HG03045 (cell line): ENCODE results near the gene RGS3.
"Not testable (repeated sequence)": the region's sequence is repeated elsewhere in the genome, so short reads cannot be mapped to it uniquely, and the experiment has no call there.

Experiments used
- ATAC-seq: cut with Tn5 transposase; IDR thresholded peaks from one replicate; pipeline ENCODE4 v1.9.1; 2021; ENCODE audit warnings: mild to moderate bottlenecking, moderate library complexity; ENCODE audit not compliant: unreplicated experiment

The RGS3 gene

GRCh38 chr9:113543296-113543981 is 79.9 kb downstream of the RGS3 start:
- no peak for ATAC-seq

GRCh38 chr9:113543982-113544303 is 80.4 kb downstream of the RGS3 start:
- ATAC-seq = no peak

- ATAC-seq = no peak
Measured at GRCh38 chr9:113545068-113545467, 81.5 kb downstream of the RGS3 start.

- ATAC-seq = no peak
Measured at GRCh38 chr9:113546566-113546965, 83.0 kb downstream of the RGS3 start.

GRCh38 chr9:113547501-113547900 is 84.0 kb downstream of the RGS3 start:
- ATAC-seq = no peak

GRCh38 chr9:113548221-113549041 is 84.9 kb downstream of the RGS3 start:
- no peak for ATAC-seq

DNA sequence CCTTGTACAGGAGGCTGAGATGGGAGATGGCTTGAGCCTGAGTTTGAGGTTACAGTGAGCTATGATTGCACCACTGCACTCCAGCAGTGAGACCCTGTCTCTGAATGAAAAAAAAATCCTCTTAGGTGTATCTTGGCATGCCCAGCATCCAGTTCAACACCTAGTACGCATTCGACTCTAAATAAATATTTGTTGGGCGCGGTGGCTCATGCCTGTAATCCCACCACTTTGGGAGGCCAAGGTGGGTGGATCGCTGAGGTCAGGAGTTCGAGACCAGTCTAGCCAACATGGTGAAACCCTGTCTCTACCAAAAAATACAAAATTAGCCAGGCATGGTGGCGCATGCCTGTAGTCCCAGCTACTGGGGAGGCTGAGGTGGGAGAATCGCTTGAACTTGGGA is 86.4 kb downstream of the RGS3 start:
- not testable (repeated sequence) for ATAC-seq

- no peak for ATAC-seq
Measured at GRCh38 chr9:113556877-113557593, 93.5 kb downstream of the RGS3 start.

GRCh38 chr9:113558632-113559502 is 95.3 kb downstream of the RGS3 start:
- ATAC-seq = no peak

GRCh38 chr9:113559834-113560800 is 96.6 kb downstream of the RGS3 start:
- ATAC-seq = no peak

DNA sequence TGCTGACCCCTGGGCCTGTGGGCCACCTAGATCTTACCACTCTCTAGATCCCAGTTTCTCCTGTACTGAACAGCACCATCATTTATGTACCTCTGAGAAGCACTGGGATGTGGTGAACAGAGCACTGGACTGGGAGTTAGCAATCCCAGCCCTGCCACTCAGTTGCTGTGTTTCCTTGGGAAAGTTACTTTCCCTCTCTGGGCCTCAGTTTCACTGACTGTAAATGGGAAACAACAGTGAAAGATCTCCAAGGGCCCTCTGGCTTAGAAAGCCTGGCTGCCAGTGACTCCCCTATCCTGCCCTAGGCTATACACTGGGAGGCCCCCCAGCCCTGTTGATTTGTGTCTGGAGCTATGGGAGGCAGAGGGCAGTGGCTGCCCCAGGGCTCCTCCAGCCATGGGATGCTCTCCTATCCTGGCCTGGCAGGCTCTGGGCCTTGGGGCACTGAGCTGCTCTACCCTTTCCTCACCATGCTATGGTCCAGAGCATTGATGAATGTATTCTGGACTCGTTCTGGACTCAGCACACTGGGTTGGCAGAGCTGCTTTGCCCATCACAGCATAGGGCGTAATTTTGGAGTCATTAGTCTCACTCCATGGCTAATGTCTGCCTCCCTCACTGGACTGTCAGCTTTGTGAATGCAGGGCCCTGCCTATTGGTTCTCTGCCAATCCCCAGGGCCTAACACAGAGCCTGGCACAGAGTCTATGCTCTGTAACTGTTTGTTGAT is 99.3 kb downstream of the RGS3 start:
- no peak for ATAC-seq

DNA sequence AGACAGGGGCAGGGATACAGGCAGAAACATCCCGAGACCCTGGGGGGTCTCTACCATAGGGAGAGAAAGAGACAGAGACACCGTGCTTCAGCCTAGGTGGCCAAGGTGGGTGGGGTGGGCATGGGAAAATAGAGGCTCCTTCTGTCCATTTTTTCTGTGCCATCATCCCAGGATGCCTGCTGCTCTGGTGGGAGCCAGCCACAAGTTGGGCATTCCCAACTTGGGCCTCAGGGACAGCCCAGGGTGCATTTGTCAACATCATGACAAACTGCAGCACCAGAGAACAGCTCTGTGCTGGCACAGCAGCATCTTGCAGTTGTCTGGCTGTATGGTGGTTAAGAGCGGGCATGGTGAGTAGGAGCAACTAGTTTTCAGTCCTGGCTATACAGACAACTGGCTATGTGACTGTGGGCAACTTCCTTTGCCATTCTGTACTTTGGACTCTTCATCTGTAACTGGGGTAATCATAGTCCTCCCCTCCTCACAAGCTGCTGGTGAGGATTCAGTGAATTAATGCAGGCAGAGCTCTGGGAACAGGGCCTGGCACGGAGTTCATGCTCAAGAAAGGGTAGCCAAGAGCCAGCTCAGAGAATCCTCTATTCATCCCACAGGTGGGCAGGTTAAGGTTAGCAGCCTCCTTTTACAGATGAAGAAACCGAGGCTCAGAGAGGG is 100.4 kb downstream of the RGS3 start:
- ATAC-seq = no peak

DNA sequence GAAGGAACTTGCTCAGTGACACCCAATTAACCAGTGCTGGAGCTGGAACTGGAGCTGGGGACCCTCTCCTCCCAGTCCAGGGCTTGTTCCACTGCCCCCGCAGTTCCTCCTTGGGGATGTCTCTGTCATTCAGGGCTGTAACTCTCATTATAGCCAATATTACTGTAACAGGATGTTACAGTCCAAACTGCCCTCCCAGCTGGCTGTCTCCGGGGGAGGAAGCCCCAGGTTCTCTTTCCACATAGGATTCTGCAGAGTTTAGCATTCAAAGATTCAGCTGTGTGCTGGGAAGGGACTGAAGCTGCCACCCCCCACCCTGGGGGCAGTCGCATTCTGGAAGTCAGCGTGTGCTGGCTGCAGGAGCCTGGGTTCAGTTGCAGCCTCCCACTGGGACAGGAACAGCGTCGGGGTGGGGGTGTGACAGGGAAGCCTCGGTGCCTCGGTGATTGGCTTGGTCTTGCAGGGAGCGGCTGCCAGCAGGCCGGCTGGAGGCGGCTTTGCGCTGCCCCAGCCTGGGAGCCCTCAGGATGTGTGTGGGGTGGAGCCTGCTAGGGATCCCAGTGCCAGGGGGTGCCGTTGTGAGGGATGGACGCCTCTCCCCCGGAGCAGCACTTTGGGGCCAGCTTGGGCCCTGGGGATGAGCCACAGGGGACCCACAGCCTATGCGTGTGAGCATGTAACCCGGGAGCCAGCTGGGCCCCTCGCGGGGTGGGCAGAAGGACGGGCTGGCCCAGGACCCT is 101.1 kb downstream of the RGS3 start:
- peak; percentile 26 for ATAC-seq

- ATAC-seq = no peak
Measured at GRCh38 chr9:113566016-113566711, 102.6 kb downstream of the RGS3 start.

DNA sequence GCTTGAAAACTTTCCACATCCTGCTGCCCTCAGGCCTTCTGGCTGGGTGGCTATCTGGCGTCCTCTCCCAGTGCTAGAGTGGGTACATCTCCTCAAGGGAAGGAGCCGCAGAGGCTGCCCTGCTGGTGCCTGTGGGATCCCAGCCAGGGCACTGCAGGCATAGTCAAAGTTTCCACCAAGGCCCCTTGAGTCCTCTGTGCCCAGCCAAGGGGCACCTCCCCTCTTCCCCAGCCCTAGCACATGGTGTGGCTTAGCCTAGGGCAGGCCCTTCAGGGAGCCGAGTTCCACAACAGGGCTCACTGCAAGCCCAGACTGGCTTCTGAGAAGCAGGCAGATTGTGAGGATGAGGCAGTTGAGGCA is 103.2 kb downstream of the RGS3 start:
- no peak for ATAC-seq

DNA sequence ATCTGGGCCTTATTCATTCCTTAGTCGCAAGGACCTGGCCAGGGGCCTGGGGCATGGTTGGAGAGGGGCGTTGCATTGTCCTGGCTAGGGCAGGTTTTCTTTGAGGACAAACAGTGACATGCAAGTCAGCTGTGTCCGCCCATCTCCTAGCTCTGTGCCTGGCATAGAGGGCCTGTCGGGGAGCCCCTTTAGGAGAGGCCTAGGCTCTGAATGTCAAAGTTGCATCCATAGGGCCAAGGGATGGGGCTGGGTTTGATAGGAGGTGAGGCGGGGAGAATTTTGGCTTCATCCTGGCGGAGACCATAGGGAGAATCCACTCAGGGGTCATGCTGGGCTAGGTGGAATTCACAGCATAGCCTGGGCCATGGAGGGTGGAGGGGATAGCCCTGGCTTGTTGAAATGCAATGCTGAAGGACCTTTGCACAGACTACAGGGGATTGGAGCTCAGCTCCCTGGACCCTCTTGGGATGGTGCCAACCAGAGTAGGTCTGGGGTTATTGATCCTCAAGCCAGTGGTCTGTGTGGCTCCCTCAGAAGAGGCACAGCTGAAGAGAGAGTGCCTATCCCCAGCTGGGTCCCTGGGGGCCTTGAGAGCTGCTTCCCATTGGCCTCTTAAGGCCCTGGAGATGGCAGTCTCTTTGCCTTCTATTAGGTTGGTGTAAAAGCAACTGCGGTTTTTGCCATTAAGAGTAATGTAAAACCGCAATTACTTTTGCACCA is 104.0 kb downstream of the RGS3 start:
- ATAC-seq = no peak

- ATAC-seq = no peak
Measured at GRCh38 chr9:113568081-113568435, 104.5 kb downstream of the RGS3 start.
